ELF-1 (cell line): ENCODE measurements around the gene NMUR1.

ENCODE experiments used
- DNase-seq: peaks from one replicate; pipeline ENCODE4 v3.0.0-alpha.2; 2016; ENCODE audit warnings: low read depth, low spot score

The NMUR1 gene

GRCh38 chr2:231488331-231488730 is 41.9 kb downstream of the NMUR1 start:
- no peak for DNase-seq

- DNase-seq: no peak
Measured at GRCh38 chr2:231486851-231487596, 43.2 kb downstream of the NMUR1 start.

- peak; percentile 33 for DNase-seq
Measured at GRCh38 chr2:231483398-231484329, 46.6 kb downstream of the NMUR1 start.

DNA sequence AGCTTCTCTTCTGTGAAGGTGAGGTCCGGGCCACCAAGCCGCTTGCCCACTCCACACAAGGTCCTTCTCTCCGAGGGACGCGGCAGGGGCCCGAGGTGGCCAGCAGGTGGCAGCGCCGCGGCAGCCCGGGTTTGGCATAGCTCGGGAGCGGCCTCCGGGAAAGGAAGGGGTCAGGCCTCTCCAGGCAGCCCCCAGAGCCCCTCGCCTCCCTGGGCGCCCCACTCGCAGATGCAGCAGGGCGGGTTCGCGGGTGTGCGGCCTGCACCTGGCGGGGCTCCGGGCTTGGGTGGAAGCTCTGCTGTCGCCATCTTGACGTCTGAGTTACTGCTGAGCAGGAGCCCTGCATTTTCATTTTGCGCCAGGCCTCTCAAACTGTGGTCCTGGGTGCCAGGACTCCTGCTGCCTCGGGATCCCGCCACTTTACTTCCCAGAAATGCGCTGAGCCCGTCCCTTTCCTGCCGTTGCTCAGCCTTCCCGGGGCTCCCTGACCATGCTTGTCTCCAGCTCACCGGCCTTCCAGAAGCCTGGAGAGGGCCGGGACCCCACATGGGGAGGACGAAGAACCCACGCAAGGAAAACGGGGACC is 47.3 kb downstream of the NMUR1 start:
- DNase-seq: peak; percentile 81

- DNase-seq: no peak
Measured at GRCh38 chr2:231480781-231481180, 49.5 kb downstream of the NMUR1 start.

- no peak for DNase-seq
Measured at GRCh38 chr2:231479455-231479854, 50.8 kb downstream of the NMUR1 start.

- no peak for DNase-seq
Measured at GRCh38 chr2:231476920-231477319, 53.3 kb downstream of the NMUR1 start.

DNA sequence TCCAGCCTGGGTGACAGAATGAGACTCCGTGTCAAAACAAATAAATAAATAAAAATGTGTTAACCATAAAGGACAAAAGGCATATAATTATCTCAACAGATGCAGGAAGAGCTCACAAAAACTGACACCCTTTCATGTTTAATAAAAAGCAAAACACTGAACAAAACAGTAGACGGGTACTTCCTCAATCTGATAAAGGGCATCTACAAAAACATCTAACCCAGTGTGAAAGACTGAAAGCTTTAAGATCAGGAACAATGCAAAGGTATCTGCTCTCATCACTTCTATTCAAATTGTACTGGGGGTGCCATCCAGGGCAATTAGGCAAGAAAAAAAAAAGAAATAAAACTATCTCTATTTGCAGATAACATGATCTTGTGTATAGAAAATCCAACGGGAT is 54.3 kb downstream of the NMUR1 start:
- DNase-seq: no peak
